Mucosa of descending colon (tissue), 3 donors: Measurements from ENCODE around the gene NTN1. TPM values are rescaled to one million over a fixed set of nuclear protein-coding genes. Genes with fewer than 3 reads are reported as not detected.

ENCODE experiments used
- ATAC-seq: fragments of 200-7000 bp; cut with Tn5 transposase; one replicate; pipeline ENCODE4 v1.9.1; 2020; ENCODE audit warnings: mild to moderate bottlenecking, moderate library complexity
- DNase-seq, 3 donors: peaks; one replicate each; pipeline ENCODE4 v3.0.0-alpha.2; 2020
- H3K36me3 ChIP-seq: fragments of 200-600 bp; one replicate; pipeline ENCODE4 v1.8.0; 2021; ENCODE audit warnings: low read depth, mild to moderate bottlenecking
- H3K4me1 ChIP-seq: fragments of 200-600 bp; one replicate; pipeline ENCODE4 v1.8.0; 2021; ENCODE audit warnings: low read depth, mild to moderate bottlenecking
- H3K4me3 ChIP-seq: fragments of 200-600 bp; one replicate; pipeline ENCODE4 v1.8.0; 2021; ENCODE audit warnings: mild to moderate bottlenecking
- H3K9me3 ChIP-seq: fragments of 200-600 bp; one replicate; pipeline ENCODE4 v1.8.0; 2021; ENCODE audit warnings: mild to moderate bottlenecking
- intact Hi-C, 2 donors: fragments of 100-400 bp; cut with DNase I in 1 of 2; cut with micrococcal nuclease in 1 of 2; formaldehyde crosslinking; loops; one replicate each; pipeline versions ENCODE4 v1.11.0 to v1.11.1; 2022; cut with DNase I, micrococcal nuclease
- total RNA-seq, 3 donors: library from RNA; stranded (reverse); fragmentation: NEBNext Ultra II Directional in 2 of 3; extraction: Animal tissue kit (Norgen Biotek cat#: 25700) in 2 of 3; gene quantifications; one replicate each; pipeline versions ENCODE4 v1.2.1 to v1.2.4, GENCODE V29; 2021 to 2023
- TF ChIP-seq, protein P1 (sequence below): fragments of 200-600 bp; IDR thresholded peaks from one replicate; pipeline ENCODE4 v1.8.0; 2022; ENCODE audit warnings: antibody characterized with exemption, mild to moderate bottlenecking
- donor health status: DM: no; HTN: no; CAD: no; lungs with moderate emphysema.
- donor health status: DM: no; HTN: no; CAD: no.
- donor health status: DM: no; HTN: yes; CAD: no.

The NTN1 gene
- total RNA-seq, 3 donors from 2014 or later, result 3.7 to 61.8 (median 4.0) TPM

GRCh38 chr17:9238340-9239245 is 217.3 kb downstream of the NTN1 start:
- no peaks in the 10 kb centered on the region for H3K36me3 ChIP-seq
- no peaks in the 10 kb centered on the region for H3K9me3 ChIP-seq
- TF ChIP-seq, protein P1, sequence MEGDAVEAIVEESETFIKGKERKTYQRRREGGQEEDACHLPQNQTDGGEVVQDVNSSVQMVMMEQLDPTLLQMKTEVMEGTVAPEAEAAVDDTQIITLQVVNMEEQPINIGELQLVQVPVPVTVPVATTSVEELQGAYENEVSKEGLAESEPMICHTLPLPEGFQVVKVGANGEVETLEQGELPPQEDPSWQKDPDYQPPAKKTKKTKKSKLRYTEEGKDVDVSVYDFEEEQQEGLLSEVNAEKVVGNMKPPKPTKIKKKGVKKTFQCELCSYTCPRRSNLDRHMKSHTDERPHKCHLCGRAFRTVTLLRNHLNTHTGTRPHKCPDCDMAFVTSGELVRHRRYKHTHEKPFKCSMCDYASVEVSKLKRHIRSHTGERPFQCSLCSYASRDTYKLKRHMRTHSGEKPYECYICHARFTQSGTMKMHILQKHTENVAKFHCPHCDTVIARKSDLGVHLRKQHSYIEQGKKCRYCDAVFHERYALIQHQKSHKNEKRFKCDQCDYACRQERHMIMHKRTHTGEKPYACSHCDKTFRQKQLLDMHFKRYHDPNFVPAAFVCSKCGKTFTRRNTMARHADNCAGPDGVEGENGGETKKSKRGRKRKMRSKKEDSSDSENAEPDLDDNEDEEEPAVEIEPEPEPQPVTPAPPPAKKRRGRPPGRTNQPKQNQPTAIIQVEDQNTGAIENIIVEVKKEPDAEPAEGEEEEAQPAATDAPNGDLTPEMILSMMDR, result no peak
- ATAC-seq (no peak), DNase-seq (peak in 1 of 3 donors; percentile 15)
- intact Hi-C loops, result no loop called here
- H3K4me3 ChIP-seq, result no peak overlapping the region
- H3K4me1 ChIP-seq, result peaks cover 21% of the 10 kb centered on the region

GRCh38 chr17:9239246-9239792 is 218.0 kb downstream of the NTN1 start:
- ATAC-seq, result no peak
- peak; percentile 46 to 76 (median 65) for DNase-seq
- intact Hi-C loops, result no loop called here
- H3K4me3 ChIP-seq, result no peak overlapping the region
- no peaks in the 10 kb centered on the region for H3K9me3 ChIP-seq
- no peaks in the 10 kb centered on the region for H3K36me3 ChIP-seq
- TF ChIP-seq, protein P1, result no peak
- H3K4me1 ChIP-seq, result peaks cover 21% of the 10 kb centered on the region

- intact Hi-C loops, result no loop called here
- Histone ChIP-seq H3K4me3 (no peak overlapping the region), H3K9me3 (no peaks in the 10 kb centered on the region), H3K4me1 (peaks cover 21% of the 10 kb centered on the region), H3K36me3 (no peaks in the 10 kb centered on the region)
- TF ChIP-seq, protein P1, result no peak
- DNase-seq (peak; percentile 79 to 87 (median 84)), ATAC-seq (peak; percentile 90)
These were observed 218.7 kb downstream of the NTN1 start for GRCh38 chr17:9239793-9240658.

DNA sequence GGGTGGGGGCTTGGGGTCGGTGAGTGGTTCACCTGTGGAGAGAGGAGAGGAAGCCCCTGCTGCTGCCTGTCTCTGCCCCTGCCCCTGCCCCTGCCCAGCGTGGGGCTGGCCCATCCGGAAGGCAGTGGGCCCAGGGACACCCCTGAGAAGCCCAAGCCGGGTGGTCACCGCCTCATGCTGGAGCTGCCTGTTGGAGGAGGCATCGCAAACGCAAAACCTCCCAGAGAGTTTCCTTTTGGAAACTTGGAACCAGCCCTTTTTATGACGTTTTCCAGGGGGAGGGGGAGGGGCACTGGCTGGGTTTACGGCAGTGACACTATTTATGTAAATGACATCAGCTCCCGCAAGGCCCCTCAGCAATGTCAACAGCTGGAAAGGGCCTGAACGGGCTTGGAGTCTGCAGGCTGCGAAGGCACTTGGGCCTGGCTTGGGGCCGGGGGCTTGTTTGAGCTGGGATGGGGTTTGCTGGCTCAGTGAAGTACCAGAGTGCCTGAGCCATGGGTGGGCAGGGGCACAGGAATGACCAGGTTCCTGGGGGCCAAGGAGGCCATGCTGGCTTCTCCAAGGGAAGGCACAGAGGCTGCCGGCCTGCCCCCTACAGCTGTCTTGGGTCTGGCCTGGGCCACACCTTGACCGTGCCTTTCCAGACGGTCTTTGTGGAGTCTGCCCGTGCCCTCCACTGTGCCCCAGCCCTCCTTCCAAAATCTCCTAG is 219.5 kb downstream of the NTN1 start:
- intact Hi-C loops, result no loop called here
- ATAC-seq (peak; percentile 40), DNase-seq (peak; percentile 69 to 78 (median 69))
- Histone ChIP-seq H3K9me3 (no peaks in the 10 kb centered on the region), H3K4me1 (peaks cover 21% of the 10 kb centered on the region), H3K36me3 (no peaks in the 10 kb centered on the region), H3K4me3 (no peak overlapping the region)
- TF ChIP-seq, protein P1, result no peak

DNA sequence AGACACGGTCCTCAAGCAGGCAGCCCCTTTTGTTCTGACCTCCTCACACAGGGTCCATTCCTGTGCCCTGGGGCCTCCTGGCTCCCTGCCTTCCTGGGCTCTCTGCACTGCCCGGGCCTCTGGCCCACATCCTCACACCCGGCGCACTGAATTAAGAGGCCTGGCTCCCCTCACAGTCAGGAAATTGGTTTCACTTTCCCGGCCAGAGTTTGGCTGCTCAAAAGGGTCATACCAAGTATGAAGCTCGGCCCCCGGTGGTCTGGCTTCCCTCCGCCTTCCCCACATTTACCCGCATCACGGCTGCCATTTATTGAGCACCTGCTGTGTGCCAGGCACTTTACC is 220.0 kb downstream of the NTN1 start:
- DNase-seq, result peak in 2 of 3 donors; percentile 45 to 55
- no peak for ATAC-seq
- H3K4me3 ChIP-seq, result no peak overlapping the region
- peaks cover 21% of the 10 kb centered on the region for H3K4me1 ChIP-seq
- H3K36me3 ChIP-seq, result no peaks in the 10 kb centered on the region
- TF ChIP-seq, protein P1, result no peak
- intact Hi-C loops, result no loop called here
- H3K9me3 ChIP-seq, result no peaks in the 10 kb centered on the region
